Panc1 (cell line): Measurements from ENCODE around the gene ZNF778. TPM values are rescaled to one million over a fixed set of nuclear protein-coding genes. Genes with fewer than 3 reads are reported as not detected.

ENCODE experiments used
- ATAC-seq: fragments of 200-7000 bp; cut with Tn5 transposase; 2 replicates; pipeline ENCODE4 v1.9.1; 2020; ENCODE audit warnings: mild to moderate bottlenecking, moderate library complexity
- BruUV-seq: library from RNA; stranded (reverse); fragments of 400-500 nt; replicated peaks from 2 replicates; lab custom pipeline; 2021; lab: Mats Ljungman, UMichigan
- CTCF ChIA-PET: fragments of 300-600 bp; sonication (Branson Sonifier 250); formaldehyde crosslinking; loops from one replicate; lab custom pipeline; 2022; ENCODE audit warnings: antibody characterized with exemption; lab: Charles Lee
- POLR2A ChIA-PET: fragments of 300-600 bp; sonication (Branson Sonifier 250); formaldehyde crosslinking; loops from one replicate; lab custom pipeline; 2022; ENCODE audit warnings: antibody characterized with exemption; lab: Charles Lee
- DNase-seq: peaks from one replicate; pipeline ENCODE4 v3.0.0-alpha.2; 2010; ENCODE audit warnings: low read depth, low spot score
- H3K27ac ChIP-seq: 2 replicates; pipeline ENCODE4 v1.5.1; 2011; ENCODE audit warnings: mild to moderate bottlenecking, low read length, inconsistent platforms
- H3K27me3 ChIP-seq: fragments of 200-500 bp; sonication (Bioruptor generic); 2 replicates; pipeline ENCODE4 v1.6.0; 2014; ENCODE audit warnings: low read length, inconsistent platforms; ENCODE audit not compliant: control insufficient read depth, insufficient read depth
- H3K36me3 ChIP-seq: fragments of 200-500 bp; sonication (Bioruptor generic); 2 replicates; pipeline ENCODE4 v1.5.1; 2014; ENCODE audit warnings: inconsistent platforms, mild to moderate bottlenecking, low read length, moderate library complexity; ENCODE audit not compliant: control insufficient read depth, insufficient read depth
- H3K4me1 ChIP-seq: 2 replicates; pipeline ENCODE4 v1.5.1; 2011; ENCODE audit warnings: inconsistent platforms, mild to moderate bottlenecking, low read length, moderate library complexity; ENCODE audit not compliant: control insufficient read depth, insufficient read depth
- H3K4me3 ChIP-seq, 2 experiments: 2 replicates each; pipeline ENCODE4 v1.5.1; 2011 to 2012; ENCODE audit warnings: low read depth in 2 of 2, low read length in 2 of 2, mild to moderate bottlenecking in 2 of 2, inconsistent platforms in 1 of 2, moderate library complexity in 1 of 2
- H3K9me3 ChIP-seq: fragments of 200-500 bp; sonication (Bioruptor generic); 2 replicates; pipeline ENCODE4 v1.5.1; 2014; ENCODE audit warnings: low read depth, mild to moderate bottlenecking, inconsistent platforms, low read length, moderate library complexity; ENCODE audit not compliant: control insufficient read depth, insufficient read depth
- CTCF ChIP-seq: fragments of 450-650 bp; IDR thresholded peaks from 2 replicates; pipeline ENCODE4 v1.5.1; 2017; ENCODE audit warnings: mild to moderate bottlenecking
- POLR2AphosphoS5 ChIP-seq: IDR thresholded peaks from 2 replicates; pipeline ENCODE4 v1.6.1; 2012; ENCODE audit warnings: mild to moderate bottlenecking, low read depth, low read length, moderate library complexity
- REST ChIP-seq, 2 experiments: IDR thresholded peaks; 2 replicates each; pipeline ENCODE4 v1.6.1; 2011 to 2012; ENCODE audit warnings: low read depth in 2 of 2, control low read depth in 1 of 2, low read length in 1 of 2, mild to moderate bottlenecking in 1 of 2, moderate library complexity in 1 of 2; ENCODE audit not compliant: insufficient read depth in 1 of 2
- TCF7L2 ChIP-seq: IDR thresholded peaks from 2 replicates; pipeline ENCODE4 v1.6.1; 2011; ENCODE audit warnings: mild to moderate bottlenecking, low read depth, low read length, inconsistent platforms
- in situ Hi-C: cut with HindIII; loops from 2 replicates; pipeline ENCODE4 v1.10.0; 2016; ENCODE audit warnings: low sequenced_read_pairs, low pct_unique_long_range_greater_than_20kb
- intact Hi-C: fragments of 100-400 bp; cut with micrococcal nuclease; formaldehyde crosslinking; loops from one replicate; pipeline ENCODE4 v1.10.0; 2022; ENCODE audit not compliant: unreplicated experiment
- total RNA-seq: library from RNA; stranded (reverse); gene quantifications from one replicate; pipeline ENCODE4 v1.2.1, GENCODE V29; 2021; ENCODE audit not compliant: unreplicated experiment

ZNF778 gene
- total RNA-seq, 1 experiment from 2014 or later: 15.0 TPM

DNA sequence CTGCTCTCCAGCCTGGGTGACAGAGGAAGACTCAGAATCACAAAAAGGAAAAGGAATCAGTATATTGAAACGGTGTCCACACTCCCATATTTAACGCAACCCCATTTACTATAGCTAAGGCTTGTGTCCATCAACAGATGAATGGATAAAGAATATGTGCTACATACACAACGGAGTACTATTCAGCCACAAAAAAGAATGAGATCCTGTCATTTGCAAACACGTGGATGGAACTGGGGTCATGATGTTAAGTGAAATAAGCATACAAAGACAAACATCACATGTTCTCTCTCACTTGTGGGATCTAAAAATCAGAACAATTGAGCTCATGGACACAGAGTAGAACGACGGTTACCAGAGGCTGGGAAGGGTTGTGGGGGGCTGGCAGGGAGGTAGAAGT lies 55.1 kb downstream of the ZNF778 start:
- H3K9me3 ChIP-seq: no peaks in the 10 kb centered on the region
- in situ Hi-C loops: no loop called here

DNA sequence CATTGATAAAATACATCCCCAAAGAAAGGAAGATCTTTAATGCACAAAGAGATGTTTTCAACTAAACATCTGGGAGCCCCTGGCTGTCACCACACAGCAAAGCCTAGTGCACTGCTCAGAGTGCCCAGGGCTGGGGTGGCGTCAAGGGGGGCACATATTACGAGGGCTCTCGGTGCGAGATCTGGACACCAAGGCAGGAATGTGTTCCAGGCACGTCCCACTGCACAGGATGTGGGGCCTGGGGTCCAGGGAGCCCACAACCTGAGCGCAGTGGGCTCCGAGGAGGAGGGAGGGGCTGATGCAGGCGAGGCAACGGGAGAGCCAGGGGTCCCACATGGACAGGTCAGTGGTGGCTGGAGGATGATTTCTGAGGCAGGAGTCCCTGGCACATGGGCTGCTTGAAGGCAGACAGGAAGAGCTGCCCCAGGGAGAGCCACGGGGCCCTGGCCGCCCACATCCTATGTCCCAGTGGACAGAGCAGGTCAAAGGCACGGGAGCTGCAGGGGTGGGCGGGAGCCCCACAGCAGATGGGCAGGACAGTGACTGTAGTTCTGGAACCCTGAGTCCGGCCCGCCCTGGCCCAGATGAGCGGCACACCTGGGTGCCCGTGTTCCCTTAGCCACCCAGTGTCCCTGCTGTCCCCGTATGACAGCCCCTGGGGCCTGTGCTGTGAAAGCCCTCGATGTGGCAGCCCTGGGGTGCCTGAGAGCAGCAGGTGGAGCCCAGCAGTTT lies 56.4 kb downstream of the ZNF778 start:
- BruUV-seq: no TSS peak
- intact Hi-C loops: no loop called here
- Histone ChIP-seq H3K9me3 (no peaks in the 10 kb centered on the region), H3K4me1 (peaks cover 25% of the 10 kb centered on the region), H3K36me3 (no peaks in the 10 kb centered on the region), H3K4me3 (no peak overlapping the region), H3K27me3 (no peaks in the 10 kb centered on the region), H3K27ac (no peak overlapping the region)
- ATAC-seq (no peak), DNase-seq (no peak)
- ChIA-PET CTCF (no interaction called here), POLR2A (no interaction called here)
- in situ Hi-C loops: no loop called here
- no peak for TF ChIP-seq TCF7L2
- no peak for TF ChIP-seq REST (IDR thresholded peaks at IDR 0.05; ENCODE audit: insufficient read depth in 1 of 2, low read depth in 2 of 2, low read length in 1 of 2)

More for the DNA sequence above, 55.1 kb downstream of the ZNF778 start:
- ChIA-PET CTCF (no interaction called here), POLR2A (no interaction called here)
- intact Hi-C loops: no loop called here
- no peak for ATAC-seq
- TF ChIP-seq REST (IDR thresholded peaks at IDR 0.05; ENCODE audit: insufficient read depth in 1 of 2, low read depth in 2 of 2, low read length in 1 of 2) (no peak), POLR2AphosphoS5 (no peak), TCF7L2 (no peak), CTCF (no peak)
- Histone ChIP-seq H3K4me3 (no peak overlapping the region), H3K36me3 (no peaks in the 10 kb centered on the region), H3K4me1 (peaks cover 21% of the 10 kb centered on the region), H3K27ac (no peak overlapping the region), H3K27me3 (no peaks in the 10 kb centered on the region)
- DNase-seq: no peak
- no TSS peak for BruUV-seq
